Measurements from ENCODE around the gene RNF150. TPM values are rescaled to one million over a fixed set of nuclear protein-coding genes. Genes with fewer than 3 reads are reported as not detected.

RNF150 gene
- total RNA-seq, 1 donor from 2014 or later: under 0.01 TPM

GRCh38 chr4:140986045-140986444, 147.2 kb downstream of the RNF150 start:
- DNase-seq (ENCODE audit: low read depth in 2 of 2): no peak

DNA sequence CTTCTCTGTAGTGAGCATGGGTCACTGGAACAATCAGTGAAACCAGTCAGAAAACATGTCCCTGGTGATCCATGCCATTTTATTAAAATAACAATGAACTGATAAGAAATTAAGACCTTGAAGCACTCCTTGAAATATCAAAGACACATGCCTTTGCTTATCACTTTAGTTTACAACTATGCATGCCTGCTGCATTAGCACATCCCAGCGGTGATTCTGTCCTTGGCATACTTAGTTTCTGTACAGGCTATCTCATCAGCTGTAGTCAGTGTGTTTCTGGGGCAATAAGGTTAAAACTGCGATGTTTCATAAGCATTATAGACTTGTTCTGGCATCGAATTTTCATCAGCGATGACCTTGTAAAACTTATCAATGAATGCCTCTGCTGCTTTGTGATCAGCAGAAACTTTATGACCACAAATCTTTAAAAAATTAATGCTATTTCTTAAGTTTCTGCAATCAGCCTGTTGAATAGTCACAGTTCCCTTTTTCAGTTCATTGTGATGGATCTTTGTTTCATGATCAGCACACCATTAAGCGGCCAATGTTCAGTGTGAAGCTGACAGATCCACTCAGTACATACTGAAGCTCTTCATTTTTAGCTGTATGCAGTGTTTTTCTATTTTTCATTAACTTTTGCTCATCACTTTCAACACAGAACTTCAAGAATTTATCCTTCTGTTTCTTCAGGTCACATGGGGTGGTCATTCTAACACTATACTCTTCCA, 150.5 kb downstream of the RNF150 start:
- DNase-seq (ENCODE audit: low read depth in 2 of 2): no peak

GRCh38 chr4:140980426-140981200, 152.7 kb downstream of the RNF150 start:
- DNase-seq (ENCODE audit: low read depth in 2 of 2): no peak

GRCh38 chr4:140976768-140977167, 156.5 kb downstream of the RNF150 start:
- DNase-seq (ENCODE audit: low read depth in 2 of 2): no peak

- no peak for DNase-seq (ENCODE audit: low read depth in 2 of 2)
Observed at GRCh38 chr4:140971077-140971792, 162.0 kb downstream of the RNF150 start.

- DNase-seq (ENCODE audit: low read depth in 2 of 2): no peak
Observed at GRCh38 chr4:140969296-140969695, 164.0 kb downstream of the RNF150 start.

DNA sequence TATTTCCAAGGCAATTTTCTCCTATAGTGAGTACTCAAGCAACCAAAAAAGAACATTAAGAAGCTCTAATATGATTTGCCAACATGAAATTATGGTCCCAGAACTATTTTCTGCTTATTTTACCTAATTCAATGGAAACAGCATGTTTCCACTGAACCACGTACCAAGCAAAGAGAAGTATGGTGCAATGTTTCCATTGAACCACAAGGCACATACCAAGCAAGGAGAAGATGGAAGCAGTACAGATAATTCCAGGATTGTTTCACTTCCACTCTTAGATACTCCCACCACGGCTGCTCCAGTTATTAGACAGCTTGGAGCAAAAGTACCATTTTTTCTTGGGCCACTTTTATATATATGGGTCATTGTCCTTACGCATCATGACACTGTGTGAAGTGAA, 164.9 kb downstream of the RNF150 start:
- no peak for DNase-seq (ENCODE audit: low read depth in 2 of 2)

- no peak for DNase-seq (ENCODE audit: low read depth in 2 of 2)
Observed at GRCh38 chr4:140963883-140964282, 169.4 kb downstream of the RNF150 start.

DNA sequence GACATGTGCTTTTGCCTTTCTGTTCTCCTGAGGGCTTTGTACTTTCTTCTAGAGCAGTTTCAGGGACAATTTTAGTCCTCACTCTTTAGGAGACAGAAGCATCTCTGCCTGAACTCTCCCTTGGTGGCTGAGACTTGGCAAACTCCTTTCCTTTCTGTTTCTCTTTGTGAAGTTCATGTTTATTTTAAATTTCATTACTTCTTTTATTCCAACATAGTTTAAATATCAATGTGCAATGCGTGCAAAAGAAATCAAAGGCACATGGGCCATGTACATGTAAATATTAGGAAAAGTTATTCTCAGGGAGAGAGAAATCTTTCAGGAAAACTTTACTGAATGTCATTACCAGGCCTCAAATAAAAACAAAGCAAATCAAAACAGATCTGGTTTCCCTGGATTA, 177.6 kb downstream of the RNF150 start:
- DNase-seq (ENCODE audit: low read depth in 2 of 2): no peak

DNA sequence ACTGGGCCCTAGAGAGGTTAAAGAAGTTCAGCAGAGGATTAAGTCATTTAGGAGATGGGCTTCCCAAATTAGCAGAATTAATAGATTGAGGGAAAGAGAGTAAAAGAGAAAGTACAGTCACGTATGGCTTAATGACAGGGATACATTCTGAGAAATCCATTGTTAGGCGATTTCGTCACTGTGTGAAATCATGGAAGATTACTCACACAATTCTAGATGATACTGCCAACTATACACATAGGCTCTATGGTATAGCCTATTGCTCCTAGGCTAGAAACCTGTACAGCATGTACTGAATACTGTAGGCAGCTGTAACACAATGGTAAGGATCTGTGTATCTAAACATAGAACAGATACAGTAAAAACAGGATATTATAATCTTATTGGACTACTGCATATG, 180.6 kb downstream of the RNF150 start:
- no peak for DNase-seq (ENCODE audit: low read depth in 2 of 2)

DNA sequence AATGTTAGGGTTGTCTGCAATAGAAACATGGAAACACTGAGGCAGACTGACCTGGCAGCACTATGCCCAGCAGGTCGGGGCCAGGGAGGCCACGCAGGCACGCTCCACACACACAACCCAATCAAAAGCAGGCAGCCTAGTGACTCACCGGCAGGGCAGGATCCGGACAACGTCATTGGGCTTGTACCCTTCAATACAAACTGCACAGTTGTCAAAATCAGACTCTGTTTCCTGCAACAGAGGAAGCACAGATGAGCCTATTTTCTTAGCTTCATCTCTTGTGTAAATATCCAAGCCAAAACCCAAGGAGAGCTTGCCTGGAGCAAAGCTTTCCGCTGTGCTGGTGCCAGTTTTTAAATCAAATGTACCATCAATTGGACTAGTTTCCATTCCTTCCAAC, 185.8 kb downstream of the RNF150 start:
- peak; percentile 49 to 63 for DNase-seq (ENCODE audit: low read depth in 2 of 2)

- no peak for DNase-seq (ENCODE audit: low read depth in 2 of 2)
Observed at GRCh38 chr4:140945106-140945505, 188.2 kb downstream of the RNF150 start.

- DNase-seq (ENCODE audit: low read depth in 2 of 2): no peak
Observed at GRCh38 chr4:140944572-140944971, 188.7 kb downstream of the RNF150 start.

- no peak for DNase-seq (ENCODE audit: low read depth in 2 of 2)
Observed at GRCh38 chr4:140944199-140944515, 189.1 kb downstream of the RNF150 start.

- peak in 1 of 2 donors; percentile 4 for DNase-seq (ENCODE audit: low read depth in 2 of 2)
Observed at GRCh38 chr4:140943486-140944198, 189.6 kb downstream of the RNF150 start.

- no peak for DNase-seq (ENCODE audit: low read depth in 2 of 2)
Observed at GRCh38 chr4:140940589-140940988, 192.7 kb downstream of the RNF150 start.

GRCh38 chr4:140937866-140938265, 195.4 kb downstream of the RNF150 start:
- no peak for DNase-seq (ENCODE audit: low read depth in 2 of 2)

DNA sequence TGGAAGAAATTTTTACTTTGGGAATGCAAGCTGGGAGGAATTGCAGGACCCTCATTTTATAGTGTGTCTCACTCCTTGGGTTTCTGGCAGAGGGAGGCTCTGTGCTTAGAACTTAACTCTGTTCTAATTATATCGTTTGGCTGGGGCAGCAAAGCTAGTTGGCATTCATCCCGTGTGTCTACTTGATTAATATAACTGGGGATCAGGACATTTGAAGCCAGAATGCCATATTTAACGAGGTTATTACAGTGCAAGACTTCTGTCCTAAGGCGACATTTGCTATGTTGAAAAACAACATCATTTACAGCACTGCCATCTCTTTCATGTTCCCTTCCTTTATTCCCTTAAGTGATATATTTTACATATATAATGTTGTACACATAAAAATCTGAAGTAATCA, 198.0 kb downstream of the RNF150 start:
- DNase-seq (ENCODE audit: low read depth in 2 of 2): no peak

GRCh38 chr4:140932501-140933045, 200.7 kb downstream of the RNF150 start:
- DNase-seq (ENCODE audit: low read depth in 2 of 2): no peak

GRCh38 chr4:140931911-140932310, 201.4 kb downstream of the RNF150 start:
- DNase-seq (ENCODE audit: low read depth in 2 of 2): no peak

GRCh38 chr4:140930557-140930956, 202.7 kb downstream of the RNF150 start:
- no peak for DNase-seq (ENCODE audit: low read depth in 2 of 2)

DNA sequence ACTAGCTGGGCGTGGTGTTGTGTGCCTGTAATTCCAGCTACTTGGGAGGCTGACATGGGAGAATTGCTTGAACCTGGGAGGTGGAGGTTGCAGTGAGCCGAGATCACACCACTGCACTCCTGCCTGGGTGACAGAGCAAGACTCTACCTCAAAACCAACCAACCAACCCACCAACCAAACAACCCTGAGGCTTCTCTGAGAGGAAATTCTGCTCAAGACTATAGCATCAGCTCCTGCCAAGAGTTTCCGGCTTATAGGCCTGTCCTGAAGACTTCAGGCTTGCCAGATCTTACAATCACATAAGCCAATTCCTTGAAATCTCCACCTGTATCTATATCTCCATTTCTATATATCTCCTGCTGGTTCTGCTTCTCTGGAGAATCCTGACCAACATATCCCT, 203.3 kb downstream of the RNF150 start:
- no peak for DNase-seq (ENCODE audit: low read depth in 2 of 2)
